CD8-positive, alpha-beta memory T cell (primary cell): Measurements from ENCODE around the gene TMEM256. TPM values are rescaled to one million over a fixed set of nuclear protein-coding genes. Genes with fewer than 3 reads are reported as not detected.

Experiments used
- CTCF ChIA-PET: fragments of 350-600 bp; sonication (Branson Sonifier 250); formaldehyde crosslinking; loops from one replicate; lab custom pipeline; 2021; ENCODE audit warnings: antibody characterized with exemption; lab: Charles Lee
- POLR2A ChIA-PET: fragments of 350-600 bp; sonication (Branson Sonifier 250); formaldehyde crosslinking; loops from one replicate; lab custom pipeline; 2021; ENCODE audit warnings: antibody characterized with exemption; lab: Charles Lee
- DNase-seq, 5 donors: peaks; one replicate each; pipeline versions ENCODE4 v3.0.0 to v3.0.0-alpha.2; 2020 to 2022; ENCODE audit warnings: mixed read lengths in 1 of 5
- H3K27ac ChIP-seq: one replicate; pipeline ENCODE4 v1.7.0; 2013; ENCODE audit warnings: low read depth, mild to moderate bottlenecking, low read length, moderate library complexity
- H3K27me3 ChIP-seq: 2 replicates; pipeline ENCODE4 v1.7.0; 2013; ENCODE audit warnings: low read length, mild to moderate bottlenecking; ENCODE audit not compliant: insufficient read depth, poor library complexity, severe bottlenecking
- H3K36me3 ChIP-seq: 2 replicates; pipeline ENCODE4 v1.7.0; 2013; ENCODE audit warnings: mild to moderate bottlenecking, low read length, moderate library complexity; ENCODE audit not compliant: insufficient read depth
- H3K4me1 ChIP-seq: 2 replicates; pipeline ENCODE4 v1.7.0; 2013; ENCODE audit warnings: mild to moderate bottlenecking, low read length, moderate library complexity; ENCODE audit not compliant: insufficient read depth
- H3K4me3 ChIP-seq: 2 replicates; pipeline ENCODE4 v1.7.0; 2013; ENCODE audit warnings: mild to moderate bottlenecking, low read length
- H3K9me3 ChIP-seq: 2 replicates; pipeline ENCODE4 v1.7.0; 2013; ENCODE audit warnings: mild to moderate bottlenecking, low read length
- H3K27ac Mint-ChIP-seq, 8 donors: one replicate each; pipeline ENCODE4 v1.8.0; 2020 to 2021; ENCODE audit warnings: mixed read lengths in 8 of 8, mild to moderate bottlenecking in 6 of 8, inconsistent platforms in 3 of 8, moderate library complexity in 3 of 8
- H3K27me3 Mint-ChIP-seq, 2 donors: one replicate each; pipeline ENCODE4 v1.8.0; 2020 to 2021; ENCODE audit warnings: mixed read lengths in 2 of 2, mild to moderate bottlenecking in 1 of 2, moderate library complexity in 1 of 2
- H3K36me3 Mint-ChIP-seq, 3 donors: one replicate each; pipeline ENCODE4 v1.8.0; 2020 to 2021; ENCODE audit warnings: mixed read lengths in 3 of 3, inconsistent platforms in 1 of 3, mild to moderate bottlenecking in 1 of 3
- H3K4me1 Mint-ChIP-seq, 3 donors: one replicate each; pipeline ENCODE4 v1.8.0; 2020 to 2021; ENCODE audit warnings: mixed read lengths in 3 of 3, inconsistent platforms in 1 of 3, mild to moderate bottlenecking in 1 of 3
- H3K4me3 Mint-ChIP-seq, 7 donors: one replicate each; pipeline ENCODE4 v1.8.0; 2020 to 2021; ENCODE audit warnings: mixed read lengths in 7 of 7, mild to moderate bottlenecking in 6 of 7, moderate library complexity in 4 of 7, inconsistent platforms in 2 of 7
- H3K9me3 Mint-ChIP-seq, 5 donors: one replicate each; pipeline ENCODE4 v1.8.0; 2020 to 2022; ENCODE audit warnings: mixed read lengths in 5 of 5, mild to moderate bottlenecking in 3 of 5, moderate library complexity in 2 of 5, inconsistent platforms in 1 of 5
- polyA plus RNA-seq: library from polyadenylated mRNA; unstranded; fragments of 300-500 nt; fragmentation: Illumina TruSeq; gene quantifications from one replicate; pipeline ENCODE4 v1.2.3, GENCODE V29; 2021
- total RNA-seq, 2 experiments: library from RNA; stranded (reverse); gene quantifications; one replicate each; pipeline ENCODE4 v1.2.3, GENCODE V29; 2021

TMEM256 gene
- total and polyA plus RNA-seq, 3 experiments from 2014 or later = 45.4 to 62.4 (median 51.4) TPM

DNA sequence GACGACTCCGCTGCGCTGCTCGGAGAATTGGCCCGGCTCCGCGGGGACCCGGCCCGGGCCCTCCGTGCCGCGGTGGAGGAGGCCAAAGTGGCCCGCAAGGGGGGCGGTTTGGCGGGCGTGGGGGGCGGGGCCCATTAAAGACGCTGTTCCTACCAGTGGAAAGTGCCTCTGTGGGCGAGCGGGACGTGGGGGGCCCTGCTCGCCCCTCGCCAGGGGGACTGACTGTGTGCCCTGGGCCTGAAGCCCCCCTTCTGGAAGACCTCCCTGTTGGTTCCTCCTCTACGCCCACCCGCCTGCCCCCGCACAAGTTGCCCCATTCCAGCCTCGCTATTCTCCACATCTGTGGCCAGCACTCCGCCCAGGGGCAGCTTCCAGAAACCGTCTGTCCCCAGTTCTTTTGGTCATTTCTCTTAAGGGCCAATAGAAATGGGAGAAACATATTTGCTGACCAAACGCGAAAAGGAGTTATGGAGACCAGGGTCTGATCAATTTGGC lies 33.5 kb upstream of the TMEM256 start:
- Histone ChIP-seq H3K4me3 (peak overlapping the region; percentile 5), H3K27me3 (peaks cover 34% of the 10 kb centered on the region), H3K36me3 (no peaks in the 10 kb centered on the region), H3K27ac (no peak overlapping the region), H3K4me1 (peaks cover 50% of the 10 kb centered on the region), H3K9me3 (no peaks in the 10 kb centered on the region)
- DNase-seq = no peak
- Mint-ChIP-seq H3K27ac (peak overlapping the region in 3 of 8 donors; percentile 17 to 95 (median 47)), H3K4me1 (peaks cover 33 to 56% (median 46%) of the 10 kb centered on the region in 3 donors), H3K36me3 (peaks cover 4 to 10% (median 7%) of the 10 kb centered on the region in 3 donors), H3K27me3 (peaks cover 32 to 36% of the 10 kb centered on the region in 2 donors), H3K9me3 (no peaks in the 10 kb centered on the region), H3K4me3 (peak overlapping the region; percentile 61 to 98 (median 67))
- ChIA-PET CTCF (interaction anchor here (0.6 to 5.1 kb wide), 47 partner anchors 9 to 250 kb away, joined by 3 to 78 read pairs (median 7); partner anchors contain the start of genes ACAP1, CD68, CHRNB1 and MPDU1), POLR2A (interaction anchor here (0.9 to 4.5 kb wide), 12 partner anchors 9 to 249 kb away, joined by 3 to 48 read pairs (median 6); partner anchors contain the start of genes MPDU1, NEURL4, PLSCR3 and POLR2A)

DNA sequence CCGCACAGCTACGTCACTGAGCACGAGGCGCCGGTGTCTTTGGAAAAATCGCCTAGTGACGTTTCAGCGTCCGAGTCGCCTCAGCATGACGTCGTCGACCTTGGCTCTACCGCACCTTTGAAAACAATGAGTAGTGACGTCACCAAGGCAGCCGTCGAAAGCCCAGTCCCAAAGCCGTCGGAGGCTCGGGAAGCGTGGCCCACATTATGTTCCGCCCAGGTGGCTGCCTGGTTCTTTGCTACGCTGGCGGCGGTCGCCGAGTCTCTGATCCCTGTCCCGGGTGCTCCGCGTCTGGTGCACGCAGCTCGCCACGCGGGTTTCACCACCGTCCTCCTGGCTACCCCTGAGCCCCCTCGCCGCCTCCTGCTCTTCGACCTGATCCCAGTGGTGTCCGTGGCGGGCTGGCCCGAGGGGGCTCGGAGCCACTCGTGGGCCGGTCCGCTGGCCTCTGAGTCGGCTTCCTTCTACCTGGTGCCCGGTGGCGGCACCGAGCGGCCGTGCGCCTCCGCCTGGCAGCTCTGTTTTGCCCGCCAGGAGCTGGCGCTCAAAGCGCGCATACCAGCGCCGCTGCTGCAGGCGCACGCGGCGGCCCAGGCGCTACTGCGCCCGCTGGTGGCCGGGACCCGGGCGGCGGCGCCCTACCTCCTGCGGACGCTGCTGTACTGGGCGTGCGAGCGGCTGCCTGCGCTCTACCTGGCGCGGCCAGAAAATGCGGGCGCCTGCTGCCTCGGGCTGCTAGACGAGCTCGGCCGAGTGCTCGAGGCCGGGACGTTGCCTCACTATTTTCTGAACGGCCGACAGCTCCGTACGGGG lies 32.9 kb upstream of the TMEM256 start:
- Histone ChIP-seq H3K4me3 (peak overlapping the region; percentile 92), H3K36me3 (no peaks in the 10 kb centered on the region), H3K4me1 (peaks cover 50% of the 10 kb centered on the region), H3K9me3 (no peaks in the 10 kb centered on the region), H3K27ac (peak overlapping the region; percentile 77), H3K27me3 (peaks cover 31% of the 10 kb centered on the region)
- ChIA-PET POLR2A (interaction anchor here (0.6 to 4.5 kb wide), 17 partner anchors 10 to 250 kb away, joined by 3 to 48 read pairs (median 5); partner anchors contain the start of genes MPDU1, NEURL4, PLSCR3 and POLR2A), CTCF (interaction anchor here (0.6 to 5.1 kb wide), 56 partner anchors 9 to 391 kb away, joined by 3 to 78 read pairs (median 5); partner anchors contain the start of genes ACAP1, CD68, CHRNB1 and MPDU1)
- Mint-ChIP-seq H3K27me3 (peaks cover 29% of the 10 kb centered on the region in 2 donors), H3K4me1 (peaks cover 33 to 56% (median 46%) of the 10 kb centered on the region in 3 donors), H3K9me3 (no peaks in the 10 kb centered on the region), H3K27ac (peak overlapping the region; percentile 93 to 99 (median 97)), H3K4me3 (peak overlapping the region; percentile 88 to 98 (median 96)), H3K36me3 (peaks cover 4 to 10% (median 7%) of the 10 kb centered on the region in 3 donors)
- peak; percentile 68 to 85 (median 80) for DNase-seq

DNA sequence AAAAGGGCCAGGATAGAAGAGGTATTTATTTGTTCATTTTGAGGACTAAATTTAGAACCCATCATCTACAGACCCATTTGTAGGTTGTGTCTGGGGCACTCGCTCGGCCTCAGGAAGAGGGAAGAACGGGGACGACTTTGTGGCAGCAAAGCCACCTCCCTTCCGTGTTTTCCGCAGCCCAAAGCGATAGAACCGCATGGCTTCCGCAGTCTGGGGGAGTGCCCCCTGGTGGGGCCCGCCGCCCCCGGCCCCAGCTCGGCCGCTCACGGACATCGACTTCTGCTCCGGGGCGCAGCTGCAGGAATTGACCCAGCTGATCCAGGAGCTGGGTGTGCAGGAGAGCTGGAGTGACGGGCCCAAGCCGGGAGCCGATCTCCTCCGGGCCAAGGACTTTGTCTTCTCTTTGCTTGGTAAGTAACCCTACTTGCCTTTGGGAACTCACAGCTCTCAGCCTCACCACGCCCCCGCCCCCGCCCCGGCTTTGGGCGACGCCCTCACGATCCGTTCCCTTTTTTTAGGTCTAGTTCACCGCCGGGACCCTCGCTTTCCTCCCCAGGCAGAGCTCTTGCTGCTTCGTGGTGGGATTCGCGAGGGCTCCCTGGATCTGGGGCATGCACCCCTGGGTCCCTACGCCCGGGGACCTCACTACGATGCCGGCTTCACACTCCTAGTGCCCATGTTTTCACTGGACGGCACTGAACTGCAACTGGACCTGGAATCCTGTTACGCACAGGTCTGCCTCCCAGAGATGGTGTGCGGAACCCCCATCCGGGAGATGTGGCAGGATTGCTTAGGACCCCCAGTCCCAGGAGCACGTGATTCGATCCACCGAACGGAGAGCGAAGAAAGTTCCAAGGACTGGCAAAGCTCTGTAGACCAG lies 32.0 kb upstream of the TMEM256 start:
- ChIA-PET CTCF (interaction anchor here (0.8 to 5.1 kb wide), 50 partner anchors 8 to 390 kb away, joined by 3 to 78 read pairs (median 6); partner anchors contain the start of genes ACAP1, CD68, CHRNB1 and GABARAP), POLR2A (interaction anchor here (0.6 to 4.5 kb wide), 19 partner anchors 19 to 251 kb away, joined by 3 to 48 read pairs (median 4); partner anchors contain the start of genes FXR2, MPDU1, PLSCR3 and POLR2A)
- Mint-ChIP-seq H3K27ac (peak overlapping the region; percentile 93 to 99 (median 97)), H3K36me3 (peaks cover 4 to 10% (median 7%) of the 10 kb centered on the region in 3 donors), H3K4me1 (peaks cover 33 to 54% (median 46%) of the 10 kb centered on the region in 3 donors), H3K27me3 (peaks cover 21 to 23% of the 10 kb centered on the region in 2 donors), H3K4me3 (peak overlapping the region; percentile 88 to 98 (median 96)), H3K9me3 (no peaks in the 10 kb centered on the region)
- Histone ChIP-seq H3K27me3 (peaks cover 24% of the 10 kb centered on the region), H3K9me3 (no peaks in the 10 kb centered on the region), H3K36me3 (no peaks in the 10 kb centered on the region), H3K27ac (peak overlapping the region; percentile 77), H3K4me1 (peaks cover 50% of the 10 kb centered on the region), H3K4me3 (peak overlapping the region; percentile 92)
- DNase-seq = peak in 3 of 5 donors; percentile 46 to 78 (median 56)

DNA sequence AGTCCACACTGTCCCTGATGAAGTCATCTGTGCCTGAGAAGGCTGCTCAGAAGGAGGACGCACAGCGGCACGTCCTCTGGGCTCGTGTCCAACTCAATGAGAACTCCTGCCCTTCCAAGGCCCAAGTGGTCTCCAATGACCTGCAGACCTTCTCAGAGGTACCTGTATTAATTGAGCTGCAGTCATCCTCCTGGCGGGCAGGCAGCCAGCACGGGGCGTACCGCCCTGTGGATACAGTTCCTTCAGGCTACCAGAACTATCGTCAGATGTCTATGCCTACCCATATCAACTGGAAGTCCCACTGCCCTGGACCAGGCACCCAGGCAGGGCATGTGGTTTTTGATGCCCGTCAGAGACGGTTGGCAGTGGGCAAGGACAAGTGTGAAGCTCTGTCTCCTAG lies 28.4 kb upstream of the TMEM256 start:
- Histone ChIP-seq H3K27me3 (no peaks in the 10 kb centered on the region), H3K9me3 (no peaks in the 10 kb centered on the region), H3K36me3 (no peaks in the 10 kb centered on the region), H3K27ac (no peak overlapping the region), H3K4me3 (no peak overlapping the region), H3K4me1 (peaks cover 15% of the 10 kb centered on the region)
- peak overlapping the region in 1 of 7 donors; percentile 68 for H3K4me3 Mint-ChIP-seq
- peaks cover 12 to 21% (median 18%) of the 10 kb centered on the region in 3 donors for H3K4me1 Mint-ChIP-seq
- ChIA-PET POLR2A (no interaction called here), CTCF (no interaction called here)
- no peak for DNase-seq
- peaks cover 0 to 6% (median 0%) of the 10 kb centered on the region in 3 donors for H3K36me3 Mint-ChIP-seq
- no peaks in the 10 kb centered on the region for H3K9me3 Mint-ChIP-seq
- H3K27me3 Mint-ChIP-seq = no peaks in the 10 kb centered on the region
- peak overlapping the region in 3 of 8 donors; percentile 36 to 62 (median 46) for H3K27ac Mint-ChIP-seq

DNA sequence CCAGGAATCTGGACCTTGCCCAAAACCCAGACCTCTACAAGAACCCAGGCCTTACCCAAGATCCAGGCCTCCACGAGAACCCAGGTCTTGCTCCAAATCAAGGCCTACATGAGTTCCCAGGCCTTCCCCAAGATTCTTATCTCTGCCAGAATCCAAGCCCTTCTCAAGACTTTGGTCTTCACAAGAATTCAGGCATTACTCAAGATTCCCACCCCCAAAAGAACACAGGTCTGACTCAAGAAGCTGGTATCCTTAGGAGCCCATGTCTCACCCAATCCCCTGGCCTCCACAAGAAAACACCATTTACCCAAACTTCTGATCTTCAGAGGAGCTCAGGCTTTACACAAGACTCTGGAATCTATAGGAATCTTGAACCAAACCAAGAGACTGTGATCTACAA lies 27.3 kb upstream of the TMEM256 start:
- H3K4me3 Mint-ChIP-seq = no peak overlapping the region
- Histone ChIP-seq H3K4me3 (no peak overlapping the region), H3K27me3 (no peaks in the 10 kb centered on the region), H3K27ac (no peak overlapping the region), H3K9me3 (no peaks in the 10 kb centered on the region), H3K36me3 (no peaks in the 10 kb centered on the region), H3K4me1 (peaks cover 5% of the 10 kb centered on the region)
- H3K9me3 Mint-ChIP-seq = no peaks in the 10 kb centered on the region
- H3K4me1 Mint-ChIP-seq = peaks cover 9 to 12% (median 11%) of the 10 kb centered on the region in 3 donors
- no peak for DNase-seq
- POLR2A ChIA-PET = interaction anchor here (0.5 kb wide), 1 partner anchor 10 kb away, joined by 4 read pairs; no protein-coding TSS in a partner anchor
- H3K27me3 Mint-ChIP-seq = no peaks in the 10 kb centered on the region
- CTCF ChIA-PET = interaction anchor here (1.9 kb wide), 1 partner anchor 130 kb away, joined by 6 read pairs; the partner anchor contains the start of gene SENP3
- H3K36me3 Mint-ChIP-seq = peaks cover 0 to 5% (median 0%) of the 10 kb centered on the region in 3 donors
- H3K27ac Mint-ChIP-seq = no peak overlapping the region

DNA sequence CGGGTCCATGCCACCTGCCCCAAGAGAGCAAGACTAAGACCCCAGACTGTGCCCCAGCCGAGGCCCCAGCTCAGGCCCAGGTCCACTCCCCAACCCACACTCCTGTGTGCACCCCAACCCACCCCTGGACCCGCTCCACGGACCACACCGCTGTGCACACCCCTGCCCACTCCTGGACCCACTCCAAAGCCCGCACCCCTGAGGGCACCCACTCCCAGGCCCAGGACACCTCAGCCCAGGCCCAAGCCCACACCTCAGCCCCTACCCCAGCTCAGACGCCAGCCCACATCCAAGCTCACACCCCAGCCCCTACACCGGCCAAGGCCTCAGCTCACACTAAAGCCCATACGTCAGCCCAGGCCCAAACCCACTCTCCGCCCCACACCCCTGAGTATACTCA lies 25.8 kb upstream of the TMEM256 start:
- Histone ChIP-seq H3K27ac (no peak overlapping the region), H3K4me3 (no peak overlapping the region), H3K27me3 (no peaks in the 10 kb centered on the region), H3K36me3 (no peaks in the 10 kb centered on the region), H3K9me3 (no peaks in the 10 kb centered on the region), H3K4me1 (no peaks in the 10 kb centered on the region)
- POLR2A ChIA-PET = no interaction called here
- H3K36me3 Mint-ChIP-seq = no peaks in the 10 kb centered on the region
- CTCF ChIA-PET = interaction anchor here (1.9 kb wide), 1 partner anchor 131 kb away, joined by 6 read pairs; the partner anchor contains the start of gene SENP3
- H3K4me3 Mint-ChIP-seq = no peak overlapping the region
- H3K4me1 Mint-ChIP-seq = no peaks in the 10 kb centered on the region
- no peak for DNase-seq
- H3K27ac Mint-ChIP-seq = no peak overlapping the region
- no peaks in the 10 kb centered on the region for H3K9me3 Mint-ChIP-seq
- peaks cover 0 to 3% of the 10 kb centered on the region in 2 donors for H3K27me3 Mint-ChIP-seq

DNA sequence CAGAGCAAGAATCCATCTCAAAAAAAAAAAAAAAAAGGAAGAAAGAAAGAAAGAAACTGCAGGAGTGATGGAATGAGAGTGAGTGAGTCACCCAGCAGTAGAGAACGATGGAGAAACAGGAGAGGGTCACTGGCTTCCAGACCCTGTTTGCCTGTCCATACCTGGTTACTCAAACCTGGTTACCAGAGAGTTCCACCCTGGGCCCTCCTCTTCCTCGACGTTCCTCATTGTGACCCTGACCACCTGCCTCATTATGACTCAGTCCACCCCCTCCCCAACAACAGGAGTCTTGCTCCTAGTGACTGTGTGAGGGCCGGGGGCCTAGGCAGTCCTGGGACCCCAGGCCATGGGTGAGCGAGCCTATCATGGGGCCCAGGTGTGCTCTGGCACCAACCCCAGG lies 24.7 kb upstream of the TMEM256 start, which contains the start of gene SPEM3:
SPEM3 (plus strand) TSS at position 301 of the 400 bp plus-strand sequence; CDS start at position 347, 46 bp downstream.
- Histone ChIP-seq H3K9me3 (no peaks in the 10 kb centered on the region), H3K27me3 (no peaks in the 10 kb centered on the region), H3K27ac (no peak within 1 kb of the TSS), H3K4me3 (no peak within 1 kb of the TSS), H3K4me1 (no peaks in the 10 kb centered on the region), H3K36me3 (no peaks in the 10 kb centered on the region)
- H3K36me3 Mint-ChIP-seq = no peaks in the 10 kb centered on the region
- DNase-seq = no peak
- H3K4me3 Mint-ChIP-seq = no peak within 1 kb of the TSS
- H3K27me3 Mint-ChIP-seq = peaks cover 0 to 3% of the 10 kb centered on the region in 2 donors
- no peaks in the 10 kb centered on the region for H3K4me1 Mint-ChIP-seq
- ChIA-PET POLR2A (no interaction called here), CTCF (interaction anchor here (2.1 kb wide), 1 partner anchor 8 kb away, joined by 10 read pairs; no protein-coding TSS in a partner anchor)
- H3K27ac Mint-ChIP-seq = no peak within 1 kb of the TSS
- no peaks in the 10 kb centered on the region for H3K9me3 Mint-ChIP-seq
